ENCODE results near the gene HDAC11.
A peak's percentile ranks its signal among the peaks of the same experiment; 100 is the strongest.

Gene HDAC11

GRCh38 chr3:13528217-13528867 is 48.2 kb downstream of the HDAC11 start:
- DNase-seq: peak; percentile 53

GRCh38 chr3:13529196-13530112 is 49.3 kb downstream of the HDAC11 start:
- no peak for DNase-seq

GRCh38 chr3:13530241-13531009 is 50.3 kb downstream of the HDAC11 start:
- no peak for DNase-seq

- DNase-seq: no peak
Observed at GRCh38 chr3:13532085-13532484, 52.0 kb downstream of the HDAC11 start.

- DNase-seq: no peak
Observed at GRCh38 chr3:13532631-13533030, 52.5 kb downstream of the HDAC11 start.

- no peak for DNase-seq
Observed at GRCh38 chr3:13533885-13534301, 53.8 kb downstream of the HDAC11 start.

GRCh38 chr3:13535526-13535875 is 55.4 kb downstream of the HDAC11 start:
- no peak for DNase-seq

GRCh38 chr3:13535905-13536304 is 55.8 kb downstream of the HDAC11 start:
- DNase-seq: peak; percentile 88

- no peak for DNase-seq
Observed at GRCh38 chr3:13536432-13536831, 56.3 kb downstream of the HDAC11 start.

- no peak for DNase-seq
Observed at GRCh38 chr3:13536832-13537231, 56.7 kb downstream of the HDAC11 start.

GRCh38 chr3:13537244-13537908 is 57.3 kb downstream of the HDAC11 start:
- DNase-seq: no peak

GRCh38 chr3:13537909-13538296 is 57.8 kb downstream of the HDAC11 start:
- no peak for DNase-seq

- no peak for DNase-seq
Observed at GRCh38 chr3:13538520-13539291, 58.6 kb downstream of the HDAC11 start.

- no peak for DNase-seq
Observed at GRCh38 chr3:13539292-13539638, 59.2 kb downstream of the HDAC11 start.

- no peak for DNase-seq
Observed at GRCh38 chr3:13539671-13540070, 59.6 kb downstream of the HDAC11 start.

GRCh38 chr3:13540297-13540995 is 60.3 kb downstream of the HDAC11 start:
- DNase-seq: no peak

- DNase-seq: no peak
Observed at GRCh38 chr3:13541691-13542090, 61.6 kb downstream of the HDAC11 start.

GRCh38 chr3:13542142-13542541 is 62.0 kb downstream of the HDAC11 start:
- no peak for DNase-seq

- DNase-seq: no peak
Observed at GRCh38 chr3:13543253-13543652, 63.1 kb downstream of the HDAC11 start.

GRCh38 chr3:13544293-13544831 is 64.3 kb downstream of the HDAC11 start:
- no peak for DNase-seq

GRCh38 chr3:13544951-13545651 is 65.0 kb downstream of the HDAC11 start:
- no peak for DNase-seq

All from DMS 273 treated with DMSO at 0.1 percent for 48 hours (cell line).